H1 (cell line): ENCODE data around the gene TMEM168. TPM values are rescaled to one million over a fixed set of nuclear protein-coding genes. Genes with fewer than 3 reads are reported as not detected.

ENCODE experiments used
- CTCF ChIA-PET: fragments of 300-600 bp; sonication (Branson Sonifier 250); formaldehyde crosslinking; loops from one replicate; lab custom pipeline; 2021; ENCODE audit not compliant: partially characterized antibody; lab: Charles Lee
- POLR2A ChIA-PET: fragments of 300-600 bp; sonication (Branson Sonifier 250); formaldehyde crosslinking; loops from one replicate; lab custom pipeline; 2021; ENCODE audit warnings: inconsistent platforms; ENCODE audit not compliant: partially characterized antibody; lab: Charles Lee
- DNase-seq, 2 experiments: peaks; one replicate each; pipeline versions ENCODE4 v3.0.0 to v3.0.0-alpha.2; 2010 to 2022; ENCODE audit warnings: low spot score in 2 of 2, low read depth in 1 of 2, mixed read lengths in 1 of 2
- FAIRE-seq: peaks from 2 replicates; lab custom pipeline; 2011; peaks lifted over from hg19 to GRCh38; lab: Jason Lieb, UNC
- H2AFZ ChIP-seq: 2 replicates; pipeline ENCODE4 v1.8.1; 2012; ENCODE audit warnings: low read length, inconsistent platforms
- H2AK5ac ChIP-seq: 2 replicates; pipeline ENCODE4 v1.6.1; 2013; ENCODE audit warnings: low read depth, low read length
- H2BK120ac ChIP-seq: replicated peaks from 2 replicates; pipeline ENCODE3; 2013; ENCODE audit warnings: low read depth, low read length, inconsistent platforms
- H2BK12ac ChIP-seq: 2 replicates; pipeline ENCODE4 v1.6.1; 2013; ENCODE audit warnings: low read depth, low read length
- H2BK15ac ChIP-seq: 2 replicates; pipeline ENCODE4 v1.6.1; 2013; ENCODE audit warnings: low read length
- H2BK20ac ChIP-seq: 2 replicates; pipeline ENCODE4 v1.6.1; 2013; ENCODE audit warnings: low read length
- H2BK5ac ChIP-seq: 2 replicates; pipeline ENCODE4 v1.6.1; 2013; ENCODE audit warnings: low read depth, low read length
- H3K14ac ChIP-seq: 2 replicates; pipeline ENCODE4 v1.6.1; 2013; ENCODE audit warnings: inconsistent platforms; ENCODE audit not compliant: insufficient read length
- H3K18ac ChIP-seq: 2 replicates; pipeline ENCODE4 v1.6.1; 2013; ENCODE audit warnings: low read length; ENCODE audit errors: extremely low read depth
- H3K23ac ChIP-seq: 2 replicates; pipeline ENCODE4 v1.6.1; 2013; ENCODE audit warnings: inconsistent platforms; ENCODE audit not compliant: insufficient read length
- H3K23me2 ChIP-seq: 2 replicates; pipeline ENCODE4 v1.6.1; 2013; ENCODE audit warnings: low read depth, low read length
- H3K27ac ChIP-seq: 2 replicates; pipeline ENCODE4 v1.6.1; 2011; ENCODE audit warnings: low read depth, low read length, inconsistent platforms
- H3K27me3 ChIP-seq, 4 experiments: replicated peaks in 1 of 4; 1 replicate in 1 of 4; 2 replicates in 3 of 4; pipeline versions ENCODE4 v1.6.1 to v1.8.1; 2011 to 2013; ENCODE audit warnings: low read length in 3 of 4, mild to moderate bottlenecking in 3 of 4, inconsistent platforms in 2 of 4, mixed read lengths in 2 of 4, moderate library complexity in 1 of 4; ENCODE audit not compliant: control insufficient read depth in 3 of 4, insufficient read depth in 3 of 4; ENCODE audit errors: extremely low read depth in 1 of 4
- H3K36me3 ChIP-seq, 4 experiments: 2 replicates each; pipeline versions ENCODE4 v1.6.1 to v1.8.1; 2011 to 2013; ENCODE audit warnings: mild to moderate bottlenecking in 4 of 4, low read length in 3 of 4, moderate library complexity in 2 of 4, control low read depth in 1 of 4, inconsistent platforms in 1 of 4; ENCODE audit not compliant: insufficient read depth in 4 of 4, control insufficient read depth in 2 of 4
- H3K4ac ChIP-seq: replicated peaks from 2 replicates; pipeline ENCODE3; 2013; ENCODE audit warnings: low read length, low read depth, mixed read lengths, inconsistent platforms; ENCODE audit not compliant: insufficient read length
- H3K4me1 ChIP-seq, 4 experiments: replicated peaks in 1 of 4; 1 replicate in 1 of 4; 2 replicates in 3 of 4; pipeline versions ENCODE4 v1.6.1 to v1.8.1; 2011 to 2013; ENCODE audit warnings: low read length in 3 of 4, inconsistent platforms in 2 of 4, mixed read lengths in 1 of 4; ENCODE audit not compliant: insufficient read depth in 4 of 4, control insufficient read depth in 3 of 4
- H3K4me2 ChIP-seq, 2 experiments: 2 replicates each; pipeline versions ENCODE4 v1.6.1 to v1.8.1; 2011 to 2013; ENCODE audit warnings: low read depth in 2 of 2, low read length in 2 of 2, control low read depth in 1 of 2, inconsistent platforms in 1 of 2, mild to moderate bottlenecking in 1 of 2; ENCODE audit not compliant: insufficient read depth in 1 of 2
- H3K4me3 ChIP-seq, 4 experiments: fragments of 200-600, 300-600 bp in 1 of 4; sonication (generic), shearing (Covaris generic), sonication (Bioruptor Twin) in 1 of 4; 2 replicates each; pipeline versions ENCODE4 v1.5.1 to v1.8.1; 2011 to 2016; ENCODE audit warnings: low read length in 4 of 4, low read depth in 3 of 4, control low read depth in 2 of 4, inconsistent platforms in 2 of 4, mild to moderate bottlenecking in 2 of 4, mixed read lengths in 1 of 4, moderate library complexity in 1 of 4; ENCODE audit not compliant: insufficient read depth in 2 of 4; ENCODE audit errors: extremely low read depth in 1 of 4
- H3K56ac ChIP-seq: replicated peaks from 2 replicates; pipeline ENCODE3; 2013; ENCODE audit warnings: low read depth, mild to moderate bottlenecking, mixed read lengths, low read length, inconsistent platforms; ENCODE audit not compliant: insufficient read length
- H3K79me1 ChIP-seq: 2 replicates; pipeline ENCODE4 v1.6.1; 2013; ENCODE audit warnings: low read depth, low read length, control low read depth
- H3K79me2 ChIP-seq, 2 experiments: 2 replicates each; pipeline versions ENCODE4 v1.6.1 to v1.8.1; 2012 to 2013; ENCODE audit warnings: low read length in 2 of 2, mild to moderate bottlenecking in 2 of 2, inconsistent platforms in 1 of 2; ENCODE audit not compliant: insufficient read depth in 2 of 2, control insufficient read depth in 1 of 2
- H3K9ac ChIP-seq, 4 experiments: replicated peaks in 1 of 4; 1 replicate in 1 of 4; 2 replicates in 3 of 4; pipeline versions ENCODE4 v1.6.1 to v1.8.1; 2011 to 2013; ENCODE audit warnings: low read depth in 3 of 4, low read length in 3 of 4, control low read depth in 2 of 4, mild to moderate bottlenecking in 2 of 4, moderate library complexity in 2 of 4, inconsistent platforms in 1 of 4; ENCODE audit errors: extremely low read depth in 1 of 4
- H3K9me3 ChIP-seq, 2 experiments: 2 replicates each; pipeline versions ENCODE4 v1.6.1 to v1.8.1; 2012 to 2013; ENCODE audit warnings: mild to moderate bottlenecking in 2 of 2, moderate library complexity in 2 of 2, control low read depth in 1 of 2, inconsistent platforms in 1 of 2, low read depth in 1 of 2, low read length in 1 of 2, mixed read lengths in 1 of 2; ENCODE audit not compliant: insufficient read depth in 2 of 2
- H4K20me1 ChIP-seq, 2 experiments: replicated peaks in 1 of 2; 2 replicates each; pipeline versions ENCODE3 to v1.8.1; 2011 to 2013; ENCODE audit warnings: inconsistent platforms in 2 of 2, low read length in 2 of 2, mild to moderate bottlenecking in 1 of 2; ENCODE audit not compliant: insufficient read depth in 2 of 2, control insufficient read depth in 1 of 2
- H4K5ac ChIP-seq: 2 replicates; pipeline ENCODE4 v1.6.1; 2013; ENCODE audit warnings: low read length, low read depth, mixed read lengths, inconsistent platforms; ENCODE audit not compliant: insufficient read length
- H4K8ac ChIP-seq: 2 replicates; pipeline ENCODE4 v1.8.0; 2013; ENCODE audit warnings: mild to moderate bottlenecking, moderate library complexity, low read length, inconsistent platforms; ENCODE audit not compliant: insufficient read depth; ENCODE audit errors: extremely low read depth
- H4K91ac ChIP-seq: replicated peaks from 2 replicates; pipeline ENCODE3; 2013; ENCODE audit warnings: low read length, mixed read lengths, inconsistent platforms; ENCODE audit not compliant: insufficient read length
- BRCA1 ChIP-seq: IDR thresholded peaks from 2 replicates; pipeline ENCODE4 v1.6.1; 2012; ENCODE audit warnings: low read depth, low read length, improper control_type of control experiment
- WGBS, 2 experiments: shearing (Covaris generic) in 1 of 2; methylation state at CpG; one replicate each; pipeline versions ENCODE4 v1.1.6 to v1.1.7; 2013 to 2015; ENCODE audit warnings: low lambda C conversion rate in 2 of 2, mixed read lengths in 2 of 2, inconsistent platforms in 1 of 2, low coverage in 1 of 2, missing lambda C conversion rate in 1 of 2; ENCODE audit not compliant: insufficient replicate concordance in 2 of 2, insufficient coverage in 1 of 2, insufficient read length in 1 of 2; ENCODE audit errors: extremely low coverage in 1 of 2, missing lambda C conversion rate in 1 of 2; 5-methylcytosine and 5-hydroxymethylcytosine counted together
- polyA plus RNA-seq, 7 experiments: library from polyadenylated mRNA; depleted of rRNA in 3 of 7; stranded (reverse) in 5 of 7; unstranded in 2 of 7; fragments of >200 nt in 5 of 7; fragments of 200-250 nt in 2 of 7; gene quantifications; 1 replicate in 5 of 7; 2 replicates in 1 of 7; 4 replicates in 1 of 7; pipeline versions ENCODE4 v1.2.1 to v1.2.3, GENCODE V29; 2011 to 2013; ENCODE audit warnings: missing spikeins in 2 of 7, mixed read lengths in 2 of 7
- total RNA-seq: library from RNA; stranded (reverse); fragmentation: NEBNext Ultra II Directional; extraction: Animal tissue kit (Norgen Biotek cat#: 25700); gene quantifications from 2 replicates; pipeline ENCODE4 v1.2.1, GENCODE V29; 2021

TMEM168 gene
- total and polyA plus RNA-seq, 2 of the 8 experiments (the other 6 are each of a cell fraction or from before 2014, with no cell fraction given) = 8.9 to 11.1 TPM

GRCh38 chr7:112759905-112760304 lies 30.3 kb downstream of the TMEM168 start:
- Histone ChIP-seq H3K23me2 (no peaks in the 10 kb centered on the region; the same call in 1 of the 2 replicates), H4K8ac (no peak overlapping the region), H2BK120ac (no peak overlapping the region), H2AK5ac (no peak overlapping the region), H3K36me3 (no peaks in the 10 kb centered on the region), H2BK20ac (no peak overlapping the region), H3K9me3 (no peaks in the 10 kb centered on the region), H3K27me3 (no peaks in the 10 kb centered on the region), H3K18ac (no peak overlapping the region), H2BK5ac (no peak overlapping the region), H3K4me1 (no peaks in the 10 kb centered on the region), H3K23ac (no peak overlapping the region), H2AFZ (no peak overlapping the region), H2BK12ac (no peak overlapping the region), H3K4me2 (no peak overlapping the region), H4K91ac (no peak overlapping the region), H3K27ac (no peak overlapping the region), H3K4ac (no peak overlapping the region), H3K79me2 (no peaks in the 10 kb centered on the region), H3K14ac (no peak overlapping the region), H3K9ac (no peak overlapping the region), H3K56ac (no peak overlapping the region), H3K4me3 (no peak overlapping the region), H3K79me1 (no peaks in the 10 kb centered on the region), H4K20me1 (no peaks in the 10 kb centered on the region), H2BK15ac (no peak overlapping the region), H4K5ac (no peak overlapping the region)
- 91% methylated on average over 3 of the region's 3 CpGs; no CpG with 5 or more reads in 1 of the 2 experiments for WGBS, 2 experiments
- FAIRE-seq (no peak), DNase-seq (no peak)
- ChIA-PET POLR2A (interaction anchor here (1.0 kb wide), 1 partner anchor 12 kb away, joined by 3 read pairs; no protein-coding TSS in a partner anchor), CTCF (interaction anchor here (0.6 kb wide), 1 partner anchor 644 kb away, joined by 3 read pairs; no protein-coding TSS in a partner anchor)
- no peak for TF ChIP-seq BRCA1
